GM12801 (cell line): ENCODE results near the gene ERBB3.

Experiments used
- CTCF ChIP-seq: IDR thresholded peaks from one replicate; pipeline ENCODE4 v1.5.1; 2011; ENCODE audit warnings: control low read depth; ENCODE audit not compliant: insufficient read length; ENCODE audit errors: extremely low read depth

The ERBB3 gene

DNA sequence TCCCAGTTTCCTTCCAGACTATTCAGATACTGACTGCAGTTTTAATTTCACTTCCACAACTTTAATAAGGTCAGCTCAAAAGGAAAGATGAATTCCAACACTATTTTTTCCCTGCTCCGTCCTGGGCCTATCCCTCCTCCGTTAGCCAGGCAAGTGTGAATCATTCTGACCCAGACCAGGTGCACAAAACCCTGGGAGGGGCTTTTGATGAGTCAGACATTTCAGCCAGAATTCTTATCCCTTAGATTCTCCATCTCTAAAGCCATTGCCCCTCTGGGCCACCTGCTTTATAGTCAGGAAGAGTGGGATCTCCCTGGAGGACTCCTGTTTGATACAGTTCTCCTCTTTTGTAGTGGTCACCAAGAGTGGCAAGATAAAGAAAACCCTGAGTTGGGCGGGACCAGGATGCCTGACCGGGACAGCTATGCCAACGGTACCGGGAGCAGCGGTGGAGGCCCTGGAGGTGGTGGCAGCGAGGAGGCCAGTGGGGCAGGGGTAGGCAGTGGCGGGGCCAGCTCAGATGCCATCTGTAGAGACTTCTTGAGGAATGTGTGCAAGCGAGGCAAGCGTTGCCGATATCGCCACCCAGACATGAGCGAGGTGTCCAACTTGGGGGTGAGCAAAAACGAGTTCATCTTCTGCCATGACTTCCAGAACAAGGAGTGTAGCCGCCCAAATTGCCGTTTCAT lies 40.3 kb downstream of the ERBB3 start:
- TF ChIP-seq CTCF, result no peak

DNA sequence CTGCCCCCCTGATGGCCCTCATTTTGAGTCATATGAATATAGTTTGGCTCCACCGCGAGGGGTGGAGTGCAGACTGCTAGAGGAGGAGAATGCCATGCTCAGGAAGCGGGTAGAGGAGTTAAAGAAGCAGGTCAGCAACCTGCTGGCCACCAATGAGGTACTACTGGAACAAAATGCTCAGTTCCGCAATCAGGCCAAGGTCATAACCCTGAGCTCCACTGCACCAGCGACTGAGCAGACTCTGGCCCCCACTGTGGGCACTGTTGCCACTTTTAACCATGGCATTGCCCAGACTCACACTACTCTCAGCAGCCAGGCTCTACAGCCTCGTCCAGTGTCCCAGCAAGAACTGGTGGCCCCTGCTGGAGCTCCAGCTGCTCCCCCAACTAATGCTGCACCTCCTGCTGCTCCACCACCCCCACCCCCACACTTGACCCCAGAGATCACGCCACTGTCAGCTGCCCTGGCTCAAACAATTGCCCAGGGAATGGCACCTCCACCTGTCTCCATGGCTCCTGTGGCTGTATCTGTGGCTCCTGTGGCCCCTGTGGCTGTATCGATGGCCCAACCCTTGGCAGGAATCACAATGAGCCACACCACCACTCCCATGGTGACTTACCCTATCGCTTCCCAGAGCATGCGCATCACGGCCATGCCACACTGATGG lies 41.4 kb downstream of the ERBB3 start:
- no peak for TF ChIP-seq CTCF

DNA sequence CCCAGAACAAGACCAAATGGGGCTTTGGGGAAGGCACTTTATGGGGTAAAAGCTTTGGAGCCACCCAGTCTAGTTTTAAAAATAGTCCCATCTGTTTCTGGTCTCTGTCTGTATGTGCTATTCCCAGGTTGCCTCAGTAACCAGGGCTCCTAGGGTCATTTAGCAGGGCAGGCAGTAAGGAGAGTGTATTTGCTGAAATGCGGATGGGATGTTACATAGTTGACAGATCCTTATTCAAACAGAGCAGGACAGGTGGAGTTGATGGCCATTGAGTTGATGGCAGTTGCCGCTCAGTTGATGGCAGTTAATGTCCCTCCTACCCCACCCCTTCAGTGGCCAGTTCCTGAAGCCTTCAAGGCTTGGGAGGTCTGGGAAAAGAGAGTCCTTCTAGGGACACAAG lies 42.7 kb downstream of the ERBB3 start:
- TF ChIP-seq CTCF, result no peak

- no peak for TF ChIP-seq CTCF
Observed at GRCh38 chr12:56124133-56124532, 44.2 kb downstream of the ERBB3 start.

- TF ChIP-seq CTCF, result no peak
Observed at GRCh38 chr12:56126732-56127239, 46.8 kb downstream of the ERBB3 start.

- TF ChIP-seq CTCF, result no peak
Observed at GRCh38 chr12:56127485-56127887, 47.5 kb downstream of the ERBB3 start.

DNA sequence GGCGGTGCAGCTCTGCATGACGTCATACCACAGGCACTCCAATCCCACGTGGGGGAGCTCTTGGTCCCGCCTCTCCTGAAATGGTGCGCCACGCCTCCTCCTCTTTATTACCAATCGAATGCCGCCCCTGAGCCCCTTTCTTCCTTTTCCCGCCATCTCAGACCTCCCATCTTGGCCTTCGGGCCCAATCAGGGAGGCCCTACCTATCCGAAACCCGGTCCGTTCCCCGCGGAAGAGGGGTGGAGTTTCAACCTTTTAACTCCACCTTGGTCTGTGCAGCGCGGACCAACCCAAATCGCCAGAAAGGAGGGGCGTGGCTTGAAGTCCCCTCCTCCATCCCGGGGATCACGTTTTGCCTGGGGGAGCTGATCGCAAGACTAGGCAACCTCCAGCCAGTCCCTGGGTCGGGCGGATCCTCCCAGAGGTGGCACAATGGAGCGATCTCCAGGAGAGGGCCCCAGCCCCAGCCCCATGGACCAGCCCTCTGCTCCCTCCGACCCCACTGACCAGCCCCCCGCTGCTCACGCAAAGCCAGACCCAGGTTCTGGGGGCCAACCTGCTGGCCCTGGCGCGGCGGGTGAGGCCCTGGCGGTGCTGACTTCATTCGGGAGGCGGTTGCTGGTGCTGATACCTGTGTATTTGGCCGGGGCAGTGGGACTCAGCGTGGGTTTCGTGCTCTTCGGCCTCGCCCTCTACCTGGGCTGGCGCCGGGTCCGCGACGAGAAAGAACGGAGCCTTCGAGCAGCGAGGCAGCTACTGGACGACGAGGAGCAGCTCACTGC lies 48.1 kb downstream of the ERBB3 start, which contains the start of gene ESYT1:
Gene ESYT1 (plus strand): TSS at position 380 of the 782 bp plus-strand sequence. CDS start 53 bp downstream, at position 433.
- TF ChIP-seq CTCF, result no peak
